ENCODE measurements around the gene HLF. TPM values are rescaled to one million over a fixed set of nuclear protein-coding genes. Genes with fewer than 3 reads are reported as not detected.

The HLF gene
- total RNA-seq, 1 donor from 2014 or later: 0.32 TPM

DNA sequence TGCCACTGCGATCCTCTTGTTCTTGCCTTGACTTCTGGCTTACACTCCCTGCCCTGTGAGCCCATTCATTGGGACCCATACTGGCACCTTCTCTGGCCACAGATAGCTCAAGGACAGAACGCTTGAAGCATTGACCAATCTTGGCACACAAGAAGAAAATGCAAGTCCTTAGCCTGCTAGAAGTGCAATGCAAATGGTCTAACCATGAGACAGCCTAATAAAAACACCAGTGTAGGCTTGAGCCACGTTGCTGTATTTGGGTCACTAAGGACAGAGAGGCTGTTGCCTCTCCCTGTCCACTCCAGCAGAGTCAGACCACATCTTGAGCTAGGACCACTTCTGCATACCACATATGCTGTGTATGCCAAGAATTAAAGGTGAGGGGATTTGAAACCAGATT, 41.2 kb upstream of the HLF start:
- TF ChIP-seq, protein P1, sequence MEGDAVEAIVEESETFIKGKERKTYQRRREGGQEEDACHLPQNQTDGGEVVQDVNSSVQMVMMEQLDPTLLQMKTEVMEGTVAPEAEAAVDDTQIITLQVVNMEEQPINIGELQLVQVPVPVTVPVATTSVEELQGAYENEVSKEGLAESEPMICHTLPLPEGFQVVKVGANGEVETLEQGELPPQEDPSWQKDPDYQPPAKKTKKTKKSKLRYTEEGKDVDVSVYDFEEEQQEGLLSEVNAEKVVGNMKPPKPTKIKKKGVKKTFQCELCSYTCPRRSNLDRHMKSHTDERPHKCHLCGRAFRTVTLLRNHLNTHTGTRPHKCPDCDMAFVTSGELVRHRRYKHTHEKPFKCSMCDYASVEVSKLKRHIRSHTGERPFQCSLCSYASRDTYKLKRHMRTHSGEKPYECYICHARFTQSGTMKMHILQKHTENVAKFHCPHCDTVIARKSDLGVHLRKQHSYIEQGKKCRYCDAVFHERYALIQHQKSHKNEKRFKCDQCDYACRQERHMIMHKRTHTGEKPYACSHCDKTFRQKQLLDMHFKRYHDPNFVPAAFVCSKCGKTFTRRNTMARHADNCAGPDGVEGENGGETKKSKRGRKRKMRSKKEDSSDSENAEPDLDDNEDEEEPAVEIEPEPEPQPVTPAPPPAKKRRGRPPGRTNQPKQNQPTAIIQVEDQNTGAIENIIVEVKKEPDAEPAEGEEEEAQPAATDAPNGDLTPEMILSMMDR (IDR thresholded peaks at IDR 0.05; ENCODE audit: partially characterized antibody, unreplicated experiment): no peak
- Mint-ChIP-seq H3K4me1 (ENCODE audit: low read depth, unreplicated experiment) (no peaks in the 10 kb centered on the region), H3K36me3 (ENCODE audit: unreplicated experiment) (no peaks in the 10 kb centered on the region), H3K27me3 (ENCODE audit: unreplicated experiment) (no peaks in the 10 kb centered on the region), H3K27ac (ENCODE audit: unreplicated experiment) (no peak overlapping the region), H3K9me3 (ENCODE audit: unreplicated experiment) (no peaks in the 10 kb centered on the region), H3K4me3 (ENCODE audit: unreplicated experiment) (no peak overlapping the region)
- no peak for DNase-seq

DNA sequence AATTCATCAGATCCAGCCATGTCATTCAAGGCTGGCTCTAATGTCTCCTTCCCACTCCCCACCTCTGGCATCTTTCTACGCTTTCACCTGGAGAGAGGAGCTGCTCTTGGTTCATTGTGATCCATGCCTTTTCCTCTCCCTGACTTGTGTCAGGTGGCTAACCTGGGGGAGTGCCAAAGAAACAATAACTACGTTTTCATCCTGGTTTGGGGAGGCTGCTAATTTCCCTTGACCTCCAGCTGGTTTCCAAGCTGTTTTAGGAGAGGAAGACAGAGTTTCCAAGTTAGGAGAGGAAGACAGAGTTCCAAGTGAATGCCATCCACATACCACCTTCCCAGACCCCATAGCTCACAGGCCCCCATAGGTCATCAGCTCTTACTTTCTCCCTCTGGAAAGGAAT, 40.0 kb upstream of the HLF start:
- no peaks in the 10 kb centered on the region for H3K4me1 Mint-ChIP-seq (ENCODE audit: low read depth, unreplicated experiment)
- no peak overlapping the region for H3K4me3 Mint-ChIP-seq (ENCODE audit: unreplicated experiment)
- TF ChIP-seq, protein P1 (IDR thresholded peaks at IDR 0.05; ENCODE audit: partially characterized antibody, unreplicated experiment): no peak
- no peak for DNase-seq
- H3K27ac Mint-ChIP-seq (ENCODE audit: unreplicated experiment): no peak overlapping the region
- H3K36me3 Mint-ChIP-seq (ENCODE audit: unreplicated experiment): no peaks in the 10 kb centered on the region
- H3K9me3 Mint-ChIP-seq (ENCODE audit: unreplicated experiment): no peaks in the 10 kb centered on the region
- no peaks in the 10 kb centered on the region for H3K27me3 Mint-ChIP-seq (ENCODE audit: unreplicated experiment)

DNA sequence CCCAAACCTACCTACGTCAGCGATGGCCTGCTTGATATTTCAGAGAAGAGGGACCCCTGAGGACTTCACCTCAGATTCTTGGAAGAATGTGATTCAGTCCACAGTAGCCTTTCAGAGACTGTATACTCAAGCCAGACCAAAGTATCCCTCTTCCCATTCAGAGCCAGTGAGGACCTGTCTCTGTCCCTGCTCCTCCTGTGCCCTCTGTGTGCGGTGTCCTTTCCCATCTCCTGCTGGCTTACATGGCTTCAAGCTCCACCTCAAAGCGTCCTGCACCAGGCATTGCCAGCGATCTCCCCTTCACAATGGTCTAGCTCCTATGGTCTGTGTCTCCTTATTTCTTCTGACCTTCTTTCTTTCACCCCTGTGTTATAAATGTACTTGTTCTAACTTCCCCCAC, 39.5 kb upstream of the HLF start:
- DNase-seq: no peak
- Mint-ChIP-seq H3K4me3 (ENCODE audit: unreplicated experiment) (no peak overlapping the region), H3K36me3 (ENCODE audit: unreplicated experiment) (no peaks in the 10 kb centered on the region), H3K4me1 (ENCODE audit: low read depth, unreplicated experiment) (no peaks in the 10 kb centered on the region), H3K9me3 (ENCODE audit: unreplicated experiment) (no peaks in the 10 kb centered on the region), H3K27ac (ENCODE audit: unreplicated experiment) (no peak overlapping the region), H3K27me3 (ENCODE audit: unreplicated experiment) (no peaks in the 10 kb centered on the region)
- TF ChIP-seq, protein P1 (IDR thresholded peaks at IDR 0.05; ENCODE audit: partially characterized antibody, unreplicated experiment): no peak

DNA sequence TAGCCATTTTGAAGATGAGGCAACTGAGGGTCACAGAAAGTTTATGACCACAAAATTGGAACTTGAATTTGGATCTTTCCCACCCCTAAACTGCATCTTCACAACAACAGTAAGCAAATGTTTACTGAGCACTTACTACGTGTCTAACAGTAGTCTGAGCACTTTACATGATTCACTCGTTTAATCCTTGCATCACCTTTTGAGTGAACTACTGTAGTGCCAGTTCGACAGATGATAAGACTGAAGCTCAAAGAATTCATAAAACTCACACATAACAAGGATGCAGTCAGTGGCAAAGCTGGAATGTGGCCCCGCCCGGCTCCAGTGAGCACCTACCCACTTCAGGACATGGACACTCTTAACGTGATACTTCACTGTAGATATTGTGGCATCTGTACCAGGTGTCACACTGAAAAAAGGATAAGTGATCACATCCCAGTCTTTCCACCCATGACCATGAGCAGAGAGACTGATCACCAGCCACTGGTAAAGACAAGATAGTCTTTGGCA, 36.0 kb upstream of the HLF start:
- Mint-ChIP-seq H3K4me1 (ENCODE audit: low read depth, unreplicated experiment) (no peaks in the 10 kb centered on the region), H3K4me3 (ENCODE audit: unreplicated experiment) (no peak overlapping the region), H3K9me3 (ENCODE audit: unreplicated experiment) (no peaks in the 10 kb centered on the region), H3K36me3 (ENCODE audit: unreplicated experiment) (no peaks in the 10 kb centered on the region), H3K27ac (ENCODE audit: unreplicated experiment) (no peak overlapping the region), H3K27me3 (ENCODE audit: unreplicated experiment) (no peaks in the 10 kb centered on the region)
- TF ChIP-seq, protein P1 (IDR thresholded peaks at IDR 0.05; ENCODE audit: partially characterized antibody, unreplicated experiment): no peak
- no peak for DNase-seq

DNA sequence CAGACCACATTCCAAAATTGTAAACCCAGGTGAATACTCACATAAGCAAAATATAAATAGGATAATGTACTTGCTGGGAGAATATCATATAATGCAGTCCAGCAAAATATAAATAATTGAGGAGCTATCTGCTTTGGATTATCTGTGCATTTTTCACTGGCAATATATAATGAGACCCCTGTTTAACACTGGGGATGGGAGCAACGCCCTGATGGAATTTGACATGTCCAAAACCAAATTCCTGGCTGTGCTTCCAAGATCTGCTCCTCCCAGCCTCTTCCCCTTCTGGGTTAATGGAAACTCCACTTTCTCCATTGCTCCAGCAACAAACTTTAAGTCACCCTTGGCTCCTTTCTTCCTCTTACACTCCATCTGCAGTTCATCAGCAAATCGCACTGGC, 35.5 kb upstream of the HLF start:
- H3K4me3 Mint-ChIP-seq (ENCODE audit: unreplicated experiment): no peak overlapping the region
- H3K9me3 Mint-ChIP-seq (ENCODE audit: unreplicated experiment): no peaks in the 10 kb centered on the region
- TF ChIP-seq, protein P1 (IDR thresholded peaks at IDR 0.05; ENCODE audit: partially characterized antibody, unreplicated experiment): no peak
- DNase-seq: no peak
- H3K27me3 Mint-ChIP-seq (ENCODE audit: unreplicated experiment): no peaks in the 10 kb centered on the region
- H3K36me3 Mint-ChIP-seq (ENCODE audit: unreplicated experiment): no peaks in the 10 kb centered on the region
- no peaks in the 10 kb centered on the region for H3K4me1 Mint-ChIP-seq (ENCODE audit: low read depth, unreplicated experiment)
- no peak overlapping the region for H3K27ac Mint-ChIP-seq (ENCODE audit: unreplicated experiment)

Data from glutamatergic neuron (in vitro differentiated cells).